ENCODE results near the gene C17orf75. TPM values are rescaled to one million over a fixed set of nuclear protein-coding genes. Genes with fewer than 3 reads are reported as not detected.

Gene C17orf75
- total and polyA plus RNA-seq, 2 of the 8 experiments (the other 6 are each of a cell fraction or from before 2014, with no cell fraction given), result 15.8 to 42.6 TPM

DNA sequence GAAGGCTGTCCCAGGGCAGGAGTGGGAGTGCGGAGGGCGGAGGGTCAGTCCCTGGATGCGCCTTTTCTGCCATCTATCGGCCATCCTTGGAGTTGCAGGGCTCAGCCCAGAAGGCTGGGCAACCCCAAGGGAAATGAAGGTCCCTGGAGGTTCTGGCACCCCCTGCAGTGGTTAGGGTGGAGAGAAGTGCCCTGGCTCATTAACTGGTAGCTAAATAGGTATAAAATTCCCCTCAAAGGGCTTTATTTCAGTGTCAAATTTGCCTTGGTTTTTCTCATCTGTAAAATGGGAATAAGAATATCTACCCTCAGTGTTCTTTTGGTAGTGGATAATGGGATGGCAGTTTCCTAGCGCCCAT lies 22.4 kb downstream of the C17orf75 start:
- Histone ChIP-seq H3K14ac (ENCODE audit: insufficient read length) (no peak overlapping the region), H3K79me1 (ENCODE audit: low read depth, low read length) (no peaks in the 10 kb centered on the region), H3K4ac (replicated peaks; ENCODE audit: insufficient read length, low read depth, low read length) (no peak overlapping the region), H3K23me2 (ENCODE audit: low read depth, low read length) (no peaks in the 10 kb centered on the region), H2AFZ (ENCODE audit: low read length) (no peak overlapping the region), H3K56ac (replicated peaks; ENCODE audit: insufficient read length, low read depth, low read length) (no peak overlapping the region), H3K4me3 (ENCODE audit: extremely low read depth in 1 of 4, insufficient read depth in 2 of 4, low read depth in 3 of 4, low read length in 4 of 4) (no peak overlapping the region), H3K23ac (ENCODE audit: insufficient read length) (no peak overlapping the region), H2BK120ac (replicated peaks; ENCODE audit: low read depth, low read length) (no peak overlapping the region), H3K27me3 (replicated peaks in 1 of 4; ENCODE audit: control insufficient read depth in 3 of 4, extremely low read depth in 1 of 4, insufficient read depth in 3 of 4, low read length in 3 of 4) (no peaks in the 10 kb centered on the region), H3K36me3 (ENCODE audit: control insufficient read depth in 2 of 4, insufficient read depth in 4 of 4, low read length in 3 of 4) (peaks cover 0 to 5% (median 0%) of the 10 kb centered on the region in 4 experiments; a peak in 1 of 8 replicates), H3K4me2 (ENCODE audit: insufficient read depth in 1 of 2, low read depth in 2 of 2, low read length in 2 of 2) (no peak overlapping the region), H2BK15ac (ENCODE audit: low read length) (no peak overlapping the region), H3K18ac (ENCODE audit: extremely low read depth, low read length) (no peak overlapping the region), H2BK12ac (ENCODE audit: low read depth, low read length) (no peak overlapping the region), H4K91ac (replicated peaks; ENCODE audit: insufficient read length, low read length) (no peak overlapping the region), H4K5ac (ENCODE audit: insufficient read length, low read depth, low read length) (no peak overlapping the region), H2AK5ac (ENCODE audit: low read depth, low read length) (no peak overlapping the region), H3K79me2 (ENCODE audit: control insufficient read depth in 1 of 2, insufficient read depth in 2 of 2, low read length in 2 of 2) (no peaks in the 10 kb centered on the region), H3K4me1 (replicated peaks in 1 of 4; ENCODE audit: control insufficient read depth in 3 of 4, insufficient read depth in 4 of 4, low read length in 3 of 4) (peaks cover 0 to 15% (median 10%) of the 10 kb centered on the region in 4 experiments; a peak in 6 of 7 replicates), H3K9ac (replicated peaks in 1 of 4; ENCODE audit: extremely low read depth in 1 of 4, low read depth in 3 of 4, low read length in 3 of 4) (no peak overlapping the region), H2BK5ac (ENCODE audit: low read depth, low read length) (no peak overlapping the region), H4K8ac (ENCODE audit: extremely low read depth, insufficient read depth, low read length) (no peak overlapping the region), H2BK20ac (ENCODE audit: low read length) (no peak overlapping the region), H3K9me3 (ENCODE audit: insufficient read depth in 2 of 2, low read depth in 1 of 2, low read length in 1 of 2) (no peaks in the 10 kb centered on the region), H3K27ac (ENCODE audit: low read depth, low read length) (no peak overlapping the region), H4K20me1 (replicated peaks in 1 of 2; ENCODE audit: control insufficient read depth in 1 of 2, insufficient read depth in 2 of 2, low read length in 2 of 2) (no peaks in the 10 kb centered on the region)
- peak; percentile 47 to 98 for DNase-seq (ENCODE audit: low read depth in 1 of 2, low spot score in 2 of 2)
- ChIA-PET POLR2A (ENCODE audit: partially characterized antibody) (interaction anchor here (0.8 kb wide), 1 partner anchor 29 kb away, joined by 3 read pairs; no protein-coding TSS in a partner anchor), CTCF (ENCODE audit: partially characterized antibody) (interaction anchor here (0.6 to 13.3 kb wide), 33 partner anchors 9 to 405 kb away, joined by 3 to 170 read pairs (median 5); partner anchors contain the start of genes PSMD11, RHBDL3 and ZNF207)
- WGBS, 2 experiments (ENCODE audit: extremely low coverage in 1 of 2, insufficient coverage in 1 of 2, insufficient read length in 1 of 2, insufficient replicate concordance in 2 of 2, low coverage in 1 of 2, low lambda C conversion rate in 2 of 2, missing lambda C conversion rate in 1 of 2), result 19% methylated on average over 5 of the region's 5 CpGs; no CpG with 5 or more reads in 1 of the 2 experiments
- FAIRE-seq, result peak; percentile 60
- TF ChIP-seq BRCA1 (IDR thresholded peaks at IDR 0.05; ENCODE audit: low read depth, low read length), result no peak
- TF ChIP-seq TEAD4 (IDR thresholded peaks at IDR 0.05; ENCODE audit: low read depth, low read length), result no peak
- no peak for TF ChIP-seq EGR1 (IDR thresholded peaks at IDR 0.05; ENCODE audit: borderline replicate concordance, low read depth, low read length)
- no peak for TF ChIP-seq BACH1 (IDR thresholded peaks at IDR 0.05; ENCODE audit: low read length)
- no peak for TF ChIP-seq CBX8 (IDR thresholded peaks at IDR 0.05; ENCODE audit: borderline replicate concordance, low read depth, low read length)
- peak; percentile 56; the same call in 1 of the 2 replicates for TF ChIP-seq GABPA (IDR thresholded peaks at IDR 0.05; ENCODE audit: borderline replicate concordance, insufficient read depth, low read length)
- peak; percentile 98 for TF ChIP-seq RAD21 (IDR thresholded peaks at IDR 0.05 in 1 of 2, conservative IDR thresholded peaks at IDR 0.05 in 1 of 2; ENCODE audit: low read depth in 2 of 2, low read length in 2 of 2)
- TF ChIP-seq RFX5 (IDR thresholded peaks at IDR 0.05; ENCODE audit: borderline replicate concordance, low read depth, low read length), result no peak
- TF ChIP-seq SIN3A (conservative IDR thresholded peaks at IDR 0.05 in 1 of 2, IDR thresholded peaks at IDR 0.05 in 1 of 2; ENCODE audit: low read depth in 1 of 2, low read length in 2 of 2), result no peak
- no peak for TF ChIP-seq ZNF274 (IDR thresholded peaks at IDR 0.05; ENCODE audit: borderline replicate concordance, extremely low read depth, low read length)
- TF ChIP-seq HDAC2 (IDR thresholded peaks at IDR 0.05; ENCODE audit: borderline replicate concordance in 1 of 2, low read depth in 2 of 2, low read length in 2 of 2), result no peak
- peak in 1 of 2 experiments; percentile 94; a peak in 1 of 3 replicates for TF ChIP-seq EP300 (IDR thresholded peaks at IDR 0.05; ENCODE audit: borderline replicate concordance in 1 of 2, low read depth in 2 of 2, low read length in 2 of 2)
- no peak for TF ChIP-seq SIRT6 (IDR thresholded peaks at IDR 0.05; ENCODE audit: low read length)
